BJ (cell line): ENCODE data around the gene GPR32. TPM values are rescaled to one million over a fixed set of nuclear protein-coding genes. Genes with fewer than 3 reads are reported as not detected.

Experiments used
- CTCF ChIA-PET: fragments of 350-600 bp; formaldehyde crosslinking; extraction: SDS; loops from one replicate; lab custom pipeline; 2021; ENCODE audit warnings: antibody characterized with exemption, inconsistent platforms; lab: Yijun Ruan, JAX
- POLR2A ChIA-PET: fragments of 300-600 bp; sonication (Branson Sonifier 250); formaldehyde crosslinking; extraction: SDS; loops from one replicate; lab custom pipeline; 2021; ENCODE audit warnings: antibody characterized with exemption; lab: Charles Lee
- DNase-seq: peaks from one replicate; pipeline ENCODE4 v3.0.0-alpha.2; 2011; ENCODE audit warnings: low read depth
- H3K27me3 ChIP-seq: 2 replicates; pipeline ENCODE4 v1.6.0; 2011; ENCODE audit warnings: low read length; ENCODE audit not compliant: control insufficient read depth, insufficient read depth
- H3K36me3 ChIP-seq: 2 replicates; pipeline ENCODE4 v1.5.1; 2011; ENCODE audit warnings: low read length; ENCODE audit not compliant: control insufficient read depth, insufficient read depth
- H3K4me3 ChIP-seq: 2 replicates; pipeline ENCODE4 v1.5.1; 2011; ENCODE audit warnings: low read depth, mild to moderate bottlenecking, control low read depth, low read length
- CTCF ChIP-seq: IDR thresholded peaks from 2 replicates; pipeline ENCODE4 v1.5.1; 2011; ENCODE audit warnings: low read depth, mild to moderate bottlenecking, control low read depth, inconsistent platforms, low read length, moderate library complexity; ENCODE audit not compliant: insufficient read depth
- polyA plus RNA-seq: library from polyadenylated mRNA; depleted of rRNA; stranded (reverse); fragments of >200 nt; gene quantifications from 2 replicates; pipeline ENCODE4 v1.2.3, GENCODE V29; 2011

The GPR32 gene
- polyA plus RNA-seq, 1 experiment: not detected

GRCh38 chr19:50728084-50728737 lies 42.1 kb upstream of the GPR32 start:
- DNase-seq: no peak
- TF ChIP-seq CTCF: no peak
- Histone ChIP-seq H3K36me3 (peaks cover 2% of the 10 kb centered on the region; the same call in 1 of the 2 replicates), H3K4me3 (no peak overlapping the region), H3K27me3 (no peaks in the 10 kb centered on the region)
- ChIA-PET CTCF (interaction anchor here (0.8 kb wide), 1 partner anchor 55 kb away, joined by 3 read pairs; no protein-coding TSS in a partner anchor), POLR2A (no interaction called here)

- Histone ChIP-seq H3K4me3 (no peak overlapping the region), H3K27me3 (no peaks in the 10 kb centered on the region), H3K36me3 (peaks cover 2% of the 10 kb centered on the region; the same call in 1 of the 2 replicates)
- DNase-seq: no peak
- ChIA-PET POLR2A (interaction anchor here (0.7 kb wide), 1 partner anchor 15 kb away, joined by 30 read pairs; no protein-coding TSS in a partner anchor), CTCF (no interaction called here)
- no peak for TF ChIP-seq CTCF
Observed at GRCh38 chr19:50729894-50730293, 40.4 kb upstream of the GPR32 start.

GRCh38 chr19:50735869-50736268 lies 34.4 kb upstream of the GPR32 start:
- no peak for DNase-seq
- ChIA-PET CTCF (interaction anchor here (1.3 to 2.4 kb wide), 2 partner anchors 10 to 48 kb away, joined by 4 to 10 read pairs; no protein-coding TSS in a partner anchor), POLR2A (no interaction called here)
- Histone ChIP-seq H3K36me3 (no peaks in the 10 kb centered on the region), H3K27me3 (peaks cover 2% of the 10 kb centered on the region), H3K4me3 (no peak overlapping the region)
- TF ChIP-seq CTCF: no peak

- ChIA-PET CTCF (no interaction called here), POLR2A (no interaction called here)
- peaks cover 2% of the 10 kb centered on the region for H3K27me3 ChIP-seq
- H3K36me3 ChIP-seq: no peaks in the 10 kb centered on the region
- no peak for TF ChIP-seq CTCF
- H3K4me3 ChIP-seq: no peak overlapping the region
- no peak for DNase-seq
Observed at GRCh38 chr19:50736338-50736737, 33.9 kb upstream of the GPR32 start.

GRCh38 chr19:50739132-50739913 lies 30.9 kb upstream of the GPR32 start:
- no peaks in the 10 kb centered on the region for H3K36me3 ChIP-seq
- ChIA-PET CTCF (no interaction called here), POLR2A (no interaction called here)
- no peak for DNase-seq
- TF ChIP-seq CTCF: no peak
- no peak overlapping the region for H3K4me3 ChIP-seq
- H3K27me3 ChIP-seq: peaks cover 2% of the 10 kb centered on the region
